Measurements from ENCODE around the gene SCAANT1.

DNA sequence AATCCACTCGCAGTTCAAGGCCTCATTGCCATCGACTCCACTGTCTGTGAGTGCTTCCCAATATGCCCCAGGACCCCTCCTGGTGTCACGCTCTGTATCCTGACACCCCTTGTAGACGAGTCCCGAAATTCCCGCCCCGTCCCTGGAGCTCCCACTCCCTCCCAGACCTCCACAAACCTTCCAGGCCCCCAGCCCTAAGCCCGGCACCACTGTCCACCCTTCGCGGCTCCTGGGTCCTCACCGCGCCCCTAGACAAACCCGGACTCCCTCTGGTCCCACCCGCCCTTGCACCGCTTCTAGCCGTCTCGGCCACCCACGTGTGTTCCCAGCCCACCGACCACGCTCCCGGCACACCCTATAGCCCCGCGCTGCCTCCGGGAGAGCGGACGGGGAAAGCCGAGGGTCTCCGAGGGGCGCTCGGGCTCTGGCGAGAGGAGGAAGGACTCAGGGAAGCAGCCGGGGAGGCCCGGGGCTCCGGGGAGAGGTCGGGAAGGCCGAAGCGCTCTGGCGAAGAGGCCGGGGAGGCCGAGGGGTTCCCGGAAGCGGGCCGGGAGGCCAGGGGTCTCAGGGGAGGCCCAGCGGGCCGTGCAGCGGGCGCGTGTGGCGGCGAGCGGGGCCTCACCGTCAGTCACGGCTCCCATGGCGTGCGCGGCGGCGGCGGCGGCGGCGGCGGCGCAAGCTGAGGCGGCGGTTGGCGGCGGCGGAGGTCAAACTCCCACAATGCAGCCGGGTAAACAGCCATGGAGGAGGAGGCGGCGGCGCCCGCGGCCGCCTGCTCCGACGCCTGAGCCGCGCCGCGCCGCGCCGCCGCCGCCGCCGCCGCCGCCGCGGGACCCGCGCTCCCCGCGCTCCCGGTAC lies 48.8 kb downstream of the SCAANT1 start, which contains the start of the genes ATXN7 and THOC7:
- TF ChIP-seq POLR2A (IDR thresholded peaks at IDR 0.05) = no peak
- TF ChIP-seq, protein P1, sequence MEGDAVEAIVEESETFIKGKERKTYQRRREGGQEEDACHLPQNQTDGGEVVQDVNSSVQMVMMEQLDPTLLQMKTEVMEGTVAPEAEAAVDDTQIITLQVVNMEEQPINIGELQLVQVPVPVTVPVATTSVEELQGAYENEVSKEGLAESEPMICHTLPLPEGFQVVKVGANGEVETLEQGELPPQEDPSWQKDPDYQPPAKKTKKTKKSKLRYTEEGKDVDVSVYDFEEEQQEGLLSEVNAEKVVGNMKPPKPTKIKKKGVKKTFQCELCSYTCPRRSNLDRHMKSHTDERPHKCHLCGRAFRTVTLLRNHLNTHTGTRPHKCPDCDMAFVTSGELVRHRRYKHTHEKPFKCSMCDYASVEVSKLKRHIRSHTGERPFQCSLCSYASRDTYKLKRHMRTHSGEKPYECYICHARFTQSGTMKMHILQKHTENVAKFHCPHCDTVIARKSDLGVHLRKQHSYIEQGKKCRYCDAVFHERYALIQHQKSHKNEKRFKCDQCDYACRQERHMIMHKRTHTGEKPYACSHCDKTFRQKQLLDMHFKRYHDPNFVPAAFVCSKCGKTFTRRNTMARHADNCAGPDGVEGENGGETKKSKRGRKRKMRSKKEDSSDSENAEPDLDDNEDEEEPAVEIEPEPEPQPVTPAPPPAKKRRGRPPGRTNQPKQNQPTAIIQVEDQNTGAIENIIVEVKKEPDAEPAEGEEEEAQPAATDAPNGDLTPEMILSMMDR (IDR thresholded peaks at IDR 0.05) = no peak
